Prostate gland (tissue), 2 donors: ENCODE results near the gene ARFRP1.

Experiments
- POLR2A ChIP-seq: fragments of 450-650 bp; IDR thresholded peaks from one replicate; pipeline ENCODE4 v1.6.1; 2016; ENCODE audit warnings: antibody characterized with exemption, mild to moderate bottlenecking
- POLR2AphosphoS5 ChIP-seq: sonication (generic); formaldehyde crosslinking; IDR thresholded peaks from one replicate; pipeline ENCODE4 v1.6.1; 2017; ENCODE audit warnings: antibody characterized with exemption
- TF ChIP-seq, protein P1 (sequence below), 4 experiments: fragments of 200-600 bp in 2 of 4; fragments of 450-650 bp in 2 of 4; sonication (generic) in 2 of 4; IDR thresholded peaks; 1 replicate in 3 of 4; 2 replicates in 1 of 4; pipeline ENCODE4 v1.5.1; 2016 to 2019; ENCODE audit warnings: antibody characterized with exemption in 4 of 4, mild to moderate bottlenecking in 2 of 4, moderate library complexity in 2 of 4

DNA sequence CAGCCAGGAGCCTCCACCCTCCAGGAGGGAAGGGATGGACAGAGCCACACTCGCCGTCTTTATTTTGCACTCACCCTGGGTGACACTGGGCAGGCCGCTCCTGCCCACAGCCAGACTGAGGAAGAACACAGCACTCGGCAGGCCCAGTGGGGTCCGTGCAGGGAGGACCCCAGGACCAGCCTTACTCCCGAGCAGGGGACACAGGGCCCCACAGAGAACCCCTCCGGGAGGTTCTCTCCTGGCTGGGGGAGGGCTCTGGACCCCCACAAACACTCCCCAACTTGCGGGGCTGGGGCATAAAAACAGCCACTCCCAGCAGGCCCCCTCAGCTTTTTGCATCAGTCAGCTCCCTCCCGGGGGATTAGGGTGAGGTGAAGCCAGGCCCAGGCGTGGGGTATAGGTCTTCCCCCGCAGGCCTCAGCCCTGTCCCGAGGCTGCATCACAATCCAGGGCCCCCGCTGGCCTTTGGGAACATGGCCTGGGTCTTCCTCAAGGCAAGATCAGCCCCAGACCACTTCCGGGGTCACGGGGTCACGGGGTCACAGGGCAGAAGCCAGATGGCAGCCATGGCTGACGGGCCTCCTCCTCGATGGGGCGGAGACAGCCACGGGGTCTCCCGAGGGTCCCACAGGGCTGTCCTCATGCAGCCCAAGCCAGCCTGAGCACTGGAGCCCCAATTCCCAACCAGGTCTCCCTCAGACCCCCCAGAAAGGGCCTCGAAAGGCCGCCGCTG lies 8.1 kb downstream of the ARFRP1 start:
- TF ChIP-seq, protein P1, sequence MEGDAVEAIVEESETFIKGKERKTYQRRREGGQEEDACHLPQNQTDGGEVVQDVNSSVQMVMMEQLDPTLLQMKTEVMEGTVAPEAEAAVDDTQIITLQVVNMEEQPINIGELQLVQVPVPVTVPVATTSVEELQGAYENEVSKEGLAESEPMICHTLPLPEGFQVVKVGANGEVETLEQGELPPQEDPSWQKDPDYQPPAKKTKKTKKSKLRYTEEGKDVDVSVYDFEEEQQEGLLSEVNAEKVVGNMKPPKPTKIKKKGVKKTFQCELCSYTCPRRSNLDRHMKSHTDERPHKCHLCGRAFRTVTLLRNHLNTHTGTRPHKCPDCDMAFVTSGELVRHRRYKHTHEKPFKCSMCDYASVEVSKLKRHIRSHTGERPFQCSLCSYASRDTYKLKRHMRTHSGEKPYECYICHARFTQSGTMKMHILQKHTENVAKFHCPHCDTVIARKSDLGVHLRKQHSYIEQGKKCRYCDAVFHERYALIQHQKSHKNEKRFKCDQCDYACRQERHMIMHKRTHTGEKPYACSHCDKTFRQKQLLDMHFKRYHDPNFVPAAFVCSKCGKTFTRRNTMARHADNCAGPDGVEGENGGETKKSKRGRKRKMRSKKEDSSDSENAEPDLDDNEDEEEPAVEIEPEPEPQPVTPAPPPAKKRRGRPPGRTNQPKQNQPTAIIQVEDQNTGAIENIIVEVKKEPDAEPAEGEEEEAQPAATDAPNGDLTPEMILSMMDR (IDR thresholded peaks at IDR 0.05): no peak
- TF ChIP-seq POLR2AphosphoS5 (no peak), POLR2A (no peak)
